Smooth muscle cell (in vitro differentiated cells): Measurements from ENCODE around the gene KCNMA1. TPM values are rescaled to one million over a fixed set of nuclear protein-coding genes. Genes with fewer than 3 reads are reported as not detected.

ENCODE experiments used
- DNase-seq: peaks from one replicate; lab custom pipeline; 2025; ENCODE audit not compliant: unreplicated experiment; lab: John Stamatoyannopoulos, UW
- H2AFZ ChIP-seq: fragments of 200-600 bp; sonication (generic); 2 replicates; pipeline ENCODE4 v1.6.0; 2016; ENCODE audit warnings: antibody characterized with exemption, low read depth, mild to moderate bottlenecking
- H3F3A ChIP-seq: fragments of 200-600 bp; sonication (generic); 2 replicates; pipeline ENCODE4 v1.6.0; 2017; ENCODE audit warnings: antibody characterized with exemption, low read depth
- H3K27ac ChIP-seq: fragments of 200-600 bp; sonication (generic); 2 replicates; pipeline ENCODE4 v1.5.1; 2016; ENCODE audit warnings: low read depth, mild to moderate bottlenecking
- H3K27me3 ChIP-seq: fragments of 200-600 bp; sonication (generic); 2 replicates; pipeline ENCODE4 v1.6.1; 2016; ENCODE audit warnings: low read depth, mild to moderate bottlenecking
- H3K36me3 ChIP-seq: fragments of 200-600 bp; sonication (generic); 2 replicates; pipeline ENCODE4 v1.5.1; 2016; ENCODE audit warnings: low read depth
- H3K4me1 ChIP-seq: fragments of 200-600 bp; sonication (generic); 2 replicates; pipeline ENCODE4 v1.5.1; 2016; ENCODE audit warnings: low read depth
- H3K4me2 ChIP-seq: fragments of 200-600 bp; sonication (generic); 2 replicates; pipeline ENCODE4 v1.6.0; 2016; ENCODE audit warnings: mild to moderate bottlenecking
- H3K4me3 ChIP-seq: fragments of 200-600 bp; sonication (generic); 2 replicates; pipeline ENCODE4 v1.5.1; 2016; ENCODE audit warnings: mild to moderate bottlenecking
- H3K79me2 ChIP-seq: fragments of 200-600 bp; sonication (generic); 2 replicates; pipeline ENCODE4 v1.6.0; 2016; ENCODE audit warnings: low read depth, mild to moderate bottlenecking
- H3K9ac ChIP-seq: fragments of 200-600 bp; sonication (generic); 2 replicates; pipeline ENCODE4 v1.6.0; 2016; ENCODE audit warnings: low read depth
- H3K9me3 ChIP-seq: fragments of 200-600 bp; sonication (generic); replicated peaks from 2 replicates; pipeline ENCODE4 v1.5.1; 2016; ENCODE audit warnings: low read depth
- H4K20me1 ChIP-seq: fragments of 200-600 bp; sonication (generic); 2 replicates; pipeline ENCODE4 v1.6.0; 2016; ENCODE audit warnings: low read depth
- WGBS: methylation state at CpG from one replicate; pipeline ENCODE4 v1.1.7; 2016; ENCODE audit warnings: low lambda C conversion rate; 5-methylcytosine and 5-hydroxymethylcytosine counted together
- polyA plus RNA-seq: library from polyadenylated mRNA; unstranded; fragments of >200 nt; fragmentation: Nextera tagmentation; extraction: Ambion mirVana; gene quantifications from 2 replicates; pipeline ENCODE4 v1.2.1, GENCODE V29; 2016
- total RNA-seq: library from RNA; depleted of rRNA; stranded (reverse); fragments of >200 nt; gene quantifications from 2 replicates; pipeline ENCODE4 v1.2.3, GENCODE V29; 2014
- TF ChIP-seq, protein P1 (sequence below): fragments of 200-600 bp; sonication (generic); IDR thresholded peaks from 2 replicates; pipeline ENCODE4 v1.5.1; 2017; ENCODE audit warnings: borderline replicate concordance, mild to moderate bottlenecking, antibody characterized with exemption; ENCODE audit not compliant: insufficient read depth, poor library complexity, severe bottlenecking

Gene KCNMA1
- total and polyA plus RNA-seq, 2 experiments from 2014 or later, result 9.1 to 23.4 TPM

DNA sequence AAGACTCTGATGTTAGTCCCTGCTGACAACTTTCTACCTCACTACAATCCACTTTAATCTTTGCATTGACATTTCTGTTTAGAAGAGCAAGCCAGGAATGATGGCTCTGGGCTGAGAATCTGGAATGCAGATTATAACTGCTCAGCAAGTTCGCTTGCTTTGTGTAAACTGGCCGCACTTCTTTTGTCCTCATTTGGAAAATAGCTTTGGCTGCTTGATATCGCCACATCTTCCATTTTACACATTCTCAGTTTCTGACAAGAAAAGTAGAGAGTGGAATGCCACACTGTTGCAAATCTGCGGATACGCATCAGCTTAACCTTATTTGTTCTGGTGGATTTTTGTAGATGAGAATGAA lies 429.8 kb downstream of the KCNMA1 start:
- H3K4me1 ChIP-seq, result no peaks in the 10 kb centered on the region
- no peak for DNase-seq
- no peak overlapping the region for H3K9ac ChIP-seq
- no peaks in the 10 kb centered on the region for H3F3A ChIP-seq
- H3K27me3 ChIP-seq, result no peaks in the 10 kb centered on the region
- no peak overlapping the region for H2AFZ ChIP-seq
- no peaks in the 10 kb centered on the region for H4K20me1 ChIP-seq
- H3K79me2 ChIP-seq, result no peaks in the 10 kb centered on the region
- no peak overlapping the region for H3K4me3 ChIP-seq
- H3K4me2 ChIP-seq, result peak overlapping the region; percentile 23
- TF ChIP-seq, protein P1, sequence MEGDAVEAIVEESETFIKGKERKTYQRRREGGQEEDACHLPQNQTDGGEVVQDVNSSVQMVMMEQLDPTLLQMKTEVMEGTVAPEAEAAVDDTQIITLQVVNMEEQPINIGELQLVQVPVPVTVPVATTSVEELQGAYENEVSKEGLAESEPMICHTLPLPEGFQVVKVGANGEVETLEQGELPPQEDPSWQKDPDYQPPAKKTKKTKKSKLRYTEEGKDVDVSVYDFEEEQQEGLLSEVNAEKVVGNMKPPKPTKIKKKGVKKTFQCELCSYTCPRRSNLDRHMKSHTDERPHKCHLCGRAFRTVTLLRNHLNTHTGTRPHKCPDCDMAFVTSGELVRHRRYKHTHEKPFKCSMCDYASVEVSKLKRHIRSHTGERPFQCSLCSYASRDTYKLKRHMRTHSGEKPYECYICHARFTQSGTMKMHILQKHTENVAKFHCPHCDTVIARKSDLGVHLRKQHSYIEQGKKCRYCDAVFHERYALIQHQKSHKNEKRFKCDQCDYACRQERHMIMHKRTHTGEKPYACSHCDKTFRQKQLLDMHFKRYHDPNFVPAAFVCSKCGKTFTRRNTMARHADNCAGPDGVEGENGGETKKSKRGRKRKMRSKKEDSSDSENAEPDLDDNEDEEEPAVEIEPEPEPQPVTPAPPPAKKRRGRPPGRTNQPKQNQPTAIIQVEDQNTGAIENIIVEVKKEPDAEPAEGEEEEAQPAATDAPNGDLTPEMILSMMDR, result no peak
- H3K9me3 ChIP-seq, result peaks cover 4% of the 10 kb centered on the region
- WGBS, result 78% methylated on average over 5 of the region's 5 CpGs
- H3K36me3 ChIP-seq, result no peaks in the 10 kb centered on the region
- no peak overlapping the region for H3K27ac ChIP-seq

DNA sequence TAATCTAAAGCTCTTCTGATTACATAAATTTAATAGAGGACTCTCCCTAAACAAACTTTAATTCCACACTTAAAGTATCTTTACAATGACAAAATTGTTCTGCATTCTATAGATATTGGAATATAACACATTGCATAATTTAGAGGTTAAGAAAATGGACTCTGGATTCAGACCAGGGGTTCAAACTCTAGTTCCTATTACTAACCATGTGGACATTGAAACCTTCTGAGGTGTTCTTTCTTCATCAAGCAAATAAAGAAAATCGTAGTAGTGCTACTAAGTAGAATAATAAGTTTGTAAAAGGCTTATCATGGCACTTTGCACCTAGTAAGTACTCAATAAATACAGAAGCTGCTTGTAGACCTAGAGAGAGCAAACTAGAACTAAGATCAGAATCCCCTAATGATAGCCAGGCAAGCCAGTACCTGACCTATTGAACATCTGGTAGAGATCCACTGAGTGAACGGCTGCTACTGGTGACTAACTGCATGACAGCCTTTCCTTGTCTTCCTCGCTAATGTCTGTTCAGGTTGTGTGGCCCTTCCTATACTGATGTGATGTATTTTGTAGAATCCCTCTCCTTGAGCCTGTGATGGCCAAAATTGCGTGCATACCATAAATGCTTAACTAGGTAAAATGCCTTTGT lies 430.3 kb downstream of the KCNMA1 start:
- Histone ChIP-seq H4K20me1 (no peaks in the 10 kb centered on the region), H3K4me2 (peak overlapping the region; percentile 23), H2AFZ (no peak overlapping the region), H3K4me3 (no peak overlapping the region), H3K79me2 (no peaks in the 10 kb centered on the region), H3K4me1 (no peaks in the 10 kb centered on the region), H3K9ac (no peak overlapping the region), H3F3A (no peaks in the 10 kb centered on the region), H3K27me3 (no peaks in the 10 kb centered on the region), H3K27ac (peak overlapping the region; percentile 33), H3K9me3 (peaks cover 4% of the 10 kb centered on the region), H3K36me3 (no peaks in the 10 kb centered on the region)
- WGBS, result 61% methylated on average over 4 of the region's 4 CpGs
- TF ChIP-seq, protein P1, result no peak
- DNase-seq, result no peak

DNA sequence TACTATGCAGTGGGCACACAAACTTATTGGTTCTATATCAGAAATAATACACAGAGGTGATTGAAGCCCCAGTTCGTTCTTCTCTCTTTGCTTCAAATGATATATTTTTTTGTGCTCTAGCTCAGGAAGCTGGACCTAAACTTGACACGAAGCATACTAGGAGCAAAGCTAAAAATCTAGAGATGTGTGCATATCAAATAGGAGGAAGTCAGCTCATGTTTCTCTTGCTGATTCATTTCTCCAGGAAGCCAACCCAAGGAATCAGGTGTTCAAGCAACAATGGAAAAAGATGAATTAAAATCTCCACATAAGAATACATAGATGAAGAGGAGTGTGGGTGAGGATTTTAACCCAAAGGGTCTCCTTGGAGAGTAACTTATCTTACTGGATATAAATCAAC lies 432.5 kb downstream of the KCNMA1 start:
- no peaks in the 10 kb centered on the region for H3K27me3 ChIP-seq
- no peak overlapping the region for H3K4me3 ChIP-seq
- no peak overlapping the region for H3K4me2 ChIP-seq
- H2AFZ ChIP-seq, result no peak overlapping the region
- no peak overlapping the region for H3K9ac ChIP-seq
- no peak for DNase-seq
- no peak overlapping the region for H3K27ac ChIP-seq
- no peaks in the 10 kb centered on the region for H3K36me3 ChIP-seq
- WGBS, result 98% methylated on average over 2 of the region's 2 CpGs
- no peaks in the 10 kb centered on the region for H3K79me2 ChIP-seq
- TF ChIP-seq, protein P1, result no peak
- H3K9me3 ChIP-seq, result no peaks in the 10 kb centered on the region
- peaks cover 6% of the 10 kb centered on the region for H3K4me1 ChIP-seq
- peaks cover 4% of the 10 kb centered on the region for H3F3A ChIP-seq
- no peaks in the 10 kb centered on the region for H4K20me1 ChIP-seq

DNA sequence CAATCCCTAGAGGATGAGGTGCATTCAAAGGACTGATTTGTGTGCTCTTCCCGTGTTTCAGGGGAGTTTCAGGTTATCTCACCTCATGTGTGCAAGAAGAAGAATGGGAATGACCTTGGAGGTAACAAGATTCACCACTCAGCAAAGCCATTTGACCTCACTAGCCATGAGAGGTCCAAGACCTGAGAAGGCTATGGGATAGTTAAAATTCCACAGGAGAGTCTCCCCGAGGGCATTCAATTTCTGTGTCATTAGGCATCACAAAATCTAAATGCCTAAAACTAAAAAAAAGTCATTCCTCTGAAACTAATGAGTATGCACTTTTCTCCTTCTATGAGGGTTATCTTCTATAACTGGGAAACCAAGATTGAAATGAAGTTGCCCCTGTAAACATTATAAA lies 433.4 kb downstream of the KCNMA1 start:
- H3K9ac ChIP-seq, result no peak overlapping the region
- no peak overlapping the region for H2AFZ ChIP-seq
- no peak overlapping the region for H3K27ac ChIP-seq
- no peak overlapping the region for H3K4me2 ChIP-seq
- H3K4me1 ChIP-seq, result peaks cover 6% of the 10 kb centered on the region
- no peaks in the 10 kb centered on the region for H3K9me3 ChIP-seq
- WGBS, result 56% methylated on average over 2 of the region's 2 CpGs
- H3K36me3 ChIP-seq, result no peaks in the 10 kb centered on the region
- H3K4me3 ChIP-seq, result no peak overlapping the region
- TF ChIP-seq, protein P1, result no peak
- DNase-seq, result no peak
- no peaks in the 10 kb centered on the region for H4K20me1 ChIP-seq
- no peaks in the 10 kb centered on the region for H3K79me2 ChIP-seq
- H3F3A ChIP-seq, result peaks cover 4% of the 10 kb centered on the region
- no peaks in the 10 kb centered on the region for H3K27me3 ChIP-seq
